CMK (cell line): ENCODE results near the gene TCTN1.
"Not testable (repeated sequence)": the region's sequence is repeated elsewhere in the genome, so short reads cannot be mapped to it uniquely, and the experiment has no call there.

Experiments
- DNase-seq: peaks from one replicate; pipeline ENCODE4 v3.0.0-alpha.2; 2010; ENCODE audit warnings: low read depth

Gene TCTN1

GRCh38 chr12:110638796-110639195 is 24.9 kb downstream of the TCTN1 start:
- DNase-seq = no peak

- no peak for DNase-seq
These were observed 25.6 kb downstream of the TCTN1 start for GRCh38 chr12:110639336-110640141.

GRCh38 chr12:110640275-110641025 is 26.5 kb downstream of the TCTN1 start:
- DNase-seq = no peak

GRCh38 chr12:110641521-110641920 is 27.6 kb downstream of the TCTN1 start:
- no peak for DNase-seq

- DNase-seq = no peak
These were observed 33.7 kb downstream of the TCTN1 start for GRCh38 chr12:110647631-110648040.

- no peak for DNase-seq
These were observed 35.5 kb downstream of the TCTN1 start for GRCh38 chr12:110649341-110649847.

- DNase-seq = not testable (repeated sequence)
These were observed 40.3 kb downstream of the TCTN1 start for GRCh38 chr12:110654238-110654637.

GRCh38 chr12:110656071-110656655 is 42.2 kb downstream of the TCTN1 start:
- no peak for DNase-seq

GRCh38 chr12:110657747-110658146 is 43.8 kb downstream of the TCTN1 start:
- no peak for DNase-seq

- DNase-seq = no peak
These were observed 44.3 kb downstream of the TCTN1 start for GRCh38 chr12:110658242-110658641.

GRCh38 chr12:110658878-110659277 is 44.9 kb downstream of the TCTN1 start:
- no peak for DNase-seq

GRCh38 chr12:110661337-110661972 is 47.5 kb downstream of the TCTN1 start:
- no peak for DNase-seq

- DNase-seq = no peak
These were observed 53.0 kb downstream of the TCTN1 start for GRCh38 chr12:110666892-110667291.

GRCh38 chr12:110667671-110668070 is 53.7 kb downstream of the TCTN1 start:
- no peak for DNase-seq

GRCh38 chr12:110668480-110669192 is 54.7 kb downstream of the TCTN1 start:
- DNase-seq = no peak

GRCh38 chr12:110669193-110669502 is 55.2 kb downstream of the TCTN1 start:
- no peak for DNase-seq

- no peak for DNase-seq
These were observed 56.3 kb downstream of the TCTN1 start for GRCh38 chr12:110670161-110670701.

- no peak for DNase-seq
These were observed 62.2 kb downstream of the TCTN1 start for GRCh38 chr12:110676171-110676570.

GRCh38 chr12:110677206-110677911 is 63.4 kb downstream of the TCTN1 start:
- no peak for DNase-seq

GRCh38 chr12:110677982-110678381 is 64.1 kb downstream of the TCTN1 start:
- no peak for DNase-seq

- no peak for DNase-seq
These were observed 65.3 kb downstream of the TCTN1 start for GRCh38 chr12:110679201-110679600.
